UCSD-AML1 (cell line): ENCODE measurements around the gene LPIN1.
A peak's percentile ranks its signal among the peaks of the same experiment; 100 is the strongest.
"Not testable (repeated sequence)": the region's sequence is repeated elsewhere in the genome, so short reads cannot be mapped to it uniquely, and the experiment has no call there.

ENCODE experiments used
- DNase-seq: peaks from one replicate; lab custom pipeline; 2025; ENCODE audit not compliant: unreplicated experiment; lab: John Stamatoyannopoulos, UW

Gene LPIN1

GRCh38 chr2:11713815-11714214 is 32.6 kb upstream of the LPIN1 start:
- no peak for DNase-seq

- DNase-seq, result no peak
Measured at GRCh38 chr2:11715987-11716652, 30.3 kb upstream of the LPIN1 start.

GRCh38 chr2:11716689-11717321 is 29.6 kb upstream of the LPIN1 start:
- no peak for DNase-seq

DNA sequence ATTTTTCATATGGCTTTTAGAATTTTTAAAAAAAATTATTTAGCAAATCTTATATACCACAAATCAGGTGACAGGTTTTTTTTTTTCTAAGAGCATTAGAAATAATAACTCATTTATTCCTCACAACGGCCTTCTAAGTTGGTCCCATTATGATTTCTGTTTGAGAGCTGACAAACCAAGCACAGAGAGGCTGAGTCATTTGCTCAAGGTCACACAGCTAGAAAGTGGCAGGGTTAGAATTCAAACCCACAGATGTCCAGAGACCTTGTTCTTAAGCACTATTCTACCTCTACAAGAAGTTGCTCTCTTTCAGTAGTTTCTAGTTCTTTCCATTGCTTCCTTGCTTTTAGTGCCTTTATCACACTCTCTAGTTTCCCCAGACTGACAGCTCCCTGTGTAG is 28.8 kb upstream of the LPIN1 start:
- no peak for DNase-seq

- no peak for DNase-seq
Measured at GRCh38 chr2:11718606-11719005, 27.8 kb upstream of the LPIN1 start.

- DNase-seq, result no peak
Measured at GRCh38 chr2:11719230-11719977, 27.0 kb upstream of the LPIN1 start.

DNA sequence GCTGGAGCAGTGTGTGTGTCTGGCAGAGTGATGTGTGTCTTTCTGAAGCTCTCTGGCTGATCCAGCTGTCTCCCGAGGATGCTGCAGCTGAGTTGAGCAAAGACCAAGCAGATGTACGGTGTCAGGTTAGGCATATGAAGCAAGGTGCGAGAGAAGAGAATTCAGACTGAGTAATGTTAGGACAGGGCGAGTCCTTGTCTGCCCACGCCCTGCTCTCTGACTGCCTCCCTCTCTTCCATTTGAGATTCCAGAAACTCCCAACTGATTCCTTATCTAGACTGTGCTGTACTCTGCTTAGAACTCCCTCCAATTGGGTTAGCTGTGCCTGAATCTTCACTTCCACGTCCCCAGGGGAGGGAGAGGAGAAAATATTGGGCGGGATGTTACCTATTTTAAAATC is 25.7 kb upstream of the LPIN1 start:
- no peak for DNase-seq

GRCh38 chr2:11722292-11723060 is 24.0 kb upstream of the LPIN1 start:
- DNase-seq, result no peak

- DNase-seq, result no peak
Measured at GRCh38 chr2:11723061-11723371, 23.4 kb upstream of the LPIN1 start.

DNA sequence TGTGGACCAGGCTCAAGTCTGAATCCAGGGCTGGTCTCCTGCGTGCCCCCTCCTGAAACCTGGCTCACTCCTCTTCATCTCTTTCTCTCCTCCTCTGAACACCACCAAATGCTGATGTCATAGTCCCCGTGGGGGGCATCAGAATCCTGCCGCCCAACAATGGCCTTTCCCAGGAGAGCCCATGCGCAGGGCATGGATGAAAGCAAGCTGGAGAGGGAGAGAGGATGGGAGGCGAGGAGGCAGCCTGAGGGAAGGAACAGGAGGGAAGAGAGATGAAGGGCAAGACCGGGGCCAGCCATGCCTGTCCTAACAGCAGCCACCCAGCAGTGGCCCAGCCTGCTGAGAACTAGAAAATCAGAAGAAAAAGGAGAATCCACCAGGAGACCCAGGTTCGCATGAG is 22.3 kb upstream of the LPIN1 start:
- DNase-seq, result no peak

DNA sequence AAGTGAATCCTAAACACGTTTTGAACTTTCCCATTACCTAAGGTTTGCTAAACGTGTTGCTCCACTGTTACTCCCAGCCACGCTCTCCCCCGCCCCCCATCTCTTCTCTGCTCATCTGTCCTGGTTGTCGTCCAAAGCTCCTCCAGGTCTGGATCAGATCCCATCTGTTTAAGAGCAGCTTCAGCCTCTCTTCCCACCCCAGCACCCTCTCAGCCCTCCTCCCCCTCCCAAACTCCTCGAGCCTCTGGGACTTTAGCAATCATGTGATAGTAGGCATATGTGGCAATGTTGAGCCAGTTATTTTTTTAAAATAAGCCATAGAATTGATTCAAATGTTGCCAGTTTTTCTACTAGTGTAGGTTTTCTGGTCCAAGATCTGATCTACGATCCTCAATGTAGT is 20.0 kb upstream of the LPIN1 start:
- DNase-seq, result no peak

- DNase-seq, result no peak
Measured at GRCh38 chr2:11729362-11730212, 16.8 kb upstream of the LPIN1 start.

DNA sequence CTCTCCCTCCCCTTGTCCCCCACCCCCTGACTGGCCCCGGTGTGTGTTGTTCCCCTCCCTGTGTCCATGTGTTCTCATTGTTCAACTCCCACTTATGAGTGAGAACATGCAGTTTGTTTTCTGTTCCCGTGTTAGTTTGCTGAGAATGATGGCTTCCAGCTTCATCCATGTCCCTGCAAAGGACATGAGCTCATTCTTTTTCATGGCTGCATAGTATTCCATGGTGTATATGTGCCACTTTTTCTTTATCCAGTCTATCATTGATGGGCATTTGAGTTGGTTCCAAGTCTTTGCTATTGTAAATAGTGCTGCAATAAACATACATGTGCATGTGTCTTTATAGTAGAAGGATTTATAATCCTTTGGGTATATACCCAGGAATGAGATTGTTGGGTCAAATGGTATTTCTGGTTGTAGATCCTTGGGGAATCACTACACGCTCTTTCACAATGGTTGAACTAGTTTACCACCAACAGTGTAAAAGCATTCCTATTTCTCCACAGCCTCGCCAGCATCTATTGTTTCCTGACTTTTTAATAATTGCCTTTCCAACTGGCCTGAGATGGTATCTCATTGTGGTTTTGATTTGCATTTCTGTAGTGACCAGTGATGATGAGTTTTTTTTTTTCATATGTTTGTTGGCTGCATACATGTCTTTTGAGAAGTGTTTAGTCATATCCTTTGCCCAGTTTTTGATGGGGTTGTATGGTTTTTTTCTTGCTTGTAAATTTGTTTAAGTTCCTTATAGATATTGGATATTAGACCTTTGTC is 15.0 kb upstream of the LPIN1 start:
- not testable (repeated sequence) for DNase-seq

GRCh38 chr2:11732587-11732986 is 13.8 kb upstream of the LPIN1 start:
- no peak for DNase-seq

GRCh38 chr2:11737852-11738251 is 8.6 kb upstream of the LPIN1 start:
- DNase-seq, result not testable (repeated sequence)

GRCh38 chr2:11738589-11739436 is 7.6 kb upstream of the LPIN1 start:
- peak; percentile 63 for DNase-seq

DNA sequence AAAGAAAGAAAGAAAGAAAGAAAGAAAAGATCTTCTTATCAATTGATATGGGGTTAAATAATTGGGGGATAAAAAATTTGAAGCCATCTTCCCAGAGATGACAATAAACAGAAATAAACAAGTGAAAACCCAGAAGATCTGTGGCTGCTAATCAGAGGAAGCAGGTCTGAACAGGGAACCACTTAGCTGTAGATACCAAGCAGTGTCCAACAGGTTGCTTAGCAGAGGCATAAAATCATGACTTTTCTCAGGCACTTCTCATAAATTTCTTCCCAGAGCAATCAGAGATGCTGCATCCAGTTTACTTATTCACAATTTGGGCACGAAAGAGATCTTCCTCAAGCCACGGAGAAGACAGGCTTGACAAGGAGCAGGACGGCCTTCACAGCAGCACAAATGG is 5.7 kb upstream of the LPIN1 start:
- DNase-seq, result no peak

DNA sequence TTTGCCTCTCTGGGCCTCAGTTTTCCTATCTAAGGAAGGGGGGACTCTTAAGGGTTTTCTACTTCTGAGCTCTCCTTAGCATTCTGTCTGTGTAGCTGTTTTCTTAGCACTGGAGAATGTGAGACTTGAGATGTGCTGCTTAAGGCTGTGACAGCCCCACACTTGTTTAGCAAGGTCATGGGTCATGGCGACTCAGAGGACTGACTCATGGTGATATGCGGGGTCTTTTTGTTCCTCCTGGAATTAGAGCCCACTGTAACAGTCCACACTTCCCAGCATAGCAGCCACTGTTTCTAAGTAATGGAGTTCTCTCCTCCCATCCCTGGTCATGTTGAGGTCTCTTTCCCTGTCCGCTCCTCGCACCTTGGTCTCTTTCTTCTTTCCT is 4.1 kb upstream of the LPIN1 start:
- DNase-seq, result no peak

DNA sequence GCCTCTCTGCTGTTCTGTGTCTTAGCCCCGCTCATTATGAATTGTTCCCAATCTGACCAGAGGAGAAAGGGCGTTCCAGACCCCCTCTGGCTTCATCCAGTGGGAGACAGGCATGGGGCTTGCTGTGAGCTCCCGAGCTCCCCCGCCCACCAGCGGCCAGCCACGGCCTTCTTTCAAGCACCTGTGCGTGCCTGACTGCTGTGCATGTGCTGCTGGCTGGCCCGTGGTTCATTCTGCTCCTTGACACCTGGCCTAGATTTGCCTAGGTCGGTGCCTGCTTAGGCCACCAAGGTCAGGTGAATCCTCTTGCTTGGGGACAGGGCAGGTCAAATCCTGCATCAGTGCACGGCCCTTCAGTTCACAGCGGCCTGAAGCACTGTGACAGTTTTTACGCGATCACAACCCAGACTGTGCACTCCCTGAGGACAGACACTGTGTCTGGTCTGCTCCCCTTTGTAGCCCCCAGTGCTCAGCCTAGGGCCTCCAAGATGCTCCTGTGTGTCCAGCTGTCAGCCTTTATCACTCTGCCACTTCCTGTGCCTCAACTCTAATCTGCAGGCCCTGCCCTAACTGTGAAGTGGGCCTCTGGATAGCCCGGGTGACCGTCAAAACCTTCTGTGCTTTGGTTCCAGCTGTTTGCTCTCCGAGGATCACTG is 3.6 kb upstream of the LPIN1 start:
- no peak for DNase-seq
